MCF 10A (cell line): ENCODE measurements around the gene TIAM2. TPM values are rescaled to one million over a fixed set of nuclear protein-coding genes. Genes with fewer than 3 reads are reported as not detected.

Experiments
- BruUV-seq: library from RNA; stranded (reverse); fragments of 400-500 nt; replicated peaks from 2 replicates; lab custom pipeline; 2021; lab: Mats Ljungman, UMichigan
- CTCF ChIA-PET: fragments of 300-600 bp; sonication (Branson Sonifier 250); formaldehyde crosslinking; extraction: SDS; loops from one replicate; lab custom pipeline; 2021; ENCODE audit warnings: antibody characterized with exemption, inconsistent platforms; lab: Yijun Ruan, JAX
- POLR2A ChIA-PET: fragments of 300-600, 350-650 bp; sonication (Branson Sonifier 250); formaldehyde crosslinking; extraction: SDS; loops from one replicate; lab custom pipeline; 2020; ENCODE audit warnings: antibody characterized with exemption, inconsistent platforms; lab: Yijun Ruan, JAX
- DNase-seq: peaks from one replicate; pipeline ENCODE4 v3.0.0-alpha.2; 2018; ENCODE audit not compliant: unreplicated experiment
- H3K27ac Mint-ChIP-seq: one replicate; pipeline ENCODE4 v1.8.0; 2022; ENCODE audit warnings: mild to moderate bottlenecking, low read depth, mixed read lengths; ENCODE audit not compliant: unreplicated experiment
- H3K27me3 Mint-ChIP-seq: one replicate; pipeline ENCODE4 v1.8.0; 2022; ENCODE audit warnings: mixed read lengths; ENCODE audit not compliant: insufficient read depth, unreplicated experiment
- H3K36me3 Mint-ChIP-seq: one replicate; pipeline ENCODE4 v1.8.0; 2022; ENCODE audit warnings: mild to moderate bottlenecking, moderate library complexity, mixed read lengths; ENCODE audit not compliant: insufficient read depth, unreplicated experiment
- H3K4me1 Mint-ChIP-seq: one replicate; pipeline ENCODE4 v1.8.0; 2022; ENCODE audit warnings: mixed read lengths; ENCODE audit not compliant: insufficient read depth, unreplicated experiment
- H3K4me3 Mint-ChIP-seq: one replicate; pipeline ENCODE4 v1.8.0; 2022; ENCODE audit warnings: mild to moderate bottlenecking, moderate library complexity, mixed read lengths; ENCODE audit not compliant: unreplicated experiment
- H3K9me3 Mint-ChIP-seq: one replicate; pipeline ENCODE4 v1.8.0; 2022; ENCODE audit warnings: mixed read lengths; ENCODE audit not compliant: unreplicated experiment
- CTCF ChIP-seq: fragments of 200-600 bp; IDR thresholded peaks from one replicate; pipeline ENCODE4 v1.8.0; 2022; ENCODE audit warnings: antibody characterized with exemption, mild to moderate bottlenecking; ENCODE audit not compliant: unreplicated experiment
- intact Hi-C: fragments of 100-400 bp; cut with micrococcal nuclease; formaldehyde crosslinking; loops from 2 replicates; pipeline ENCODE4 v1.14.1; 2022
- total RNA-seq: library from RNA; stranded (reverse); gene quantifications from 2 replicates; pipeline ENCODE4 v1.2.3, GENCODE V29; 2022

Gene TIAM2
- total RNA-seq, 1 experiment from 2014 or later = 3.1 TPM

GRCh38 chr6:155186052-155186658, 191.0 kb downstream of the TIAM2 start:
- Mint-ChIP-seq H3K27me3 (no peaks in the 10 kb centered on the region), H3K4me1 (peaks cover 21% of the 10 kb centered on the region), H3K36me3 (no peaks in the 10 kb centered on the region), H3K27ac (peak overlapping the region; percentile 43), H3K4me3 (no peak overlapping the region), H3K9me3 (no peaks in the 10 kb centered on the region)
- TF ChIP-seq CTCF = no peak
- POLR2A ChIA-PET = interaction anchor here (0.6 to 1.3 kb wide), 3 partner anchors 55 to 128 kb away, joined by 3 read pairs; partner anchors contain the start of gene TFB1M
- BruUV-seq = no TSS peak
- DNase-seq = peak; percentile 26
- intact Hi-C loops = no loop called here
- CTCF ChIA-PET = interaction anchor here (0.6 to 2.0 kb wide), 5 partner anchors 12 to 254 kb away, joined by 3 to 6 read pairs (median 5); no protein-coding TSS in a partner anchor

- Mint-ChIP-seq H3K36me3 (no peaks in the 10 kb centered on the region), H3K27me3 (no peaks in the 10 kb centered on the region), H3K9me3 (no peaks in the 10 kb centered on the region), H3K4me1 (peaks cover 21% of the 10 kb centered on the region), H3K27ac (no peak overlapping the region), H3K4me3 (no peak overlapping the region)
- TF ChIP-seq CTCF = no peak
- ChIA-PET POLR2A (no interaction called here), CTCF (interaction anchor here (0.6 to 1.3 kb wide), 5 partner anchors 10 to 55 kb away, joined by 3 to 5 read pairs (median 3); no protein-coding TSS in a partner anchor)
- intact Hi-C loops = no loop called here
- no peak for DNase-seq
- no TSS peak for BruUV-seq
Observed at GRCh38 chr6:155187106-155187505, 192.0 kb downstream of the TIAM2 start.

- Mint-ChIP-seq H3K27me3 (no peaks in the 10 kb centered on the region), H3K9me3 (no peaks in the 10 kb centered on the region), H3K36me3 (no peaks in the 10 kb centered on the region), H3K27ac (peak overlapping the region; percentile 81), H3K4me3 (no peak overlapping the region), H3K4me1 (peaks cover 21% of the 10 kb centered on the region)
- intact Hi-C loops = no loop called here
- peak; percentile 23 for DNase-seq
- POLR2A ChIA-PET = interaction anchor here (1.4 to 2.0 kb wide), 3 partner anchors 9 to 127 kb away, joined by 4 to 10 read pairs (median 9); partner anchors contain the start of gene TFB1M
- CTCF ChIA-PET = interaction anchor here (0.6 to 2.8 kb wide), 4 partner anchors 11 to 513 kb away, joined by 3 to 11 read pairs (median 4); no protein-coding TSS in a partner anchor
- no peak for TF ChIP-seq CTCF
- BruUV-seq = no TSS peak
Observed at GRCh38 chr6:155187994-155188706, 193.0 kb downstream of the TIAM2 start.
